ENCODE measurements around the gene SCG5.
"Not testable (repeated sequence)": the region's sequence is repeated elsewhere in the genome, so short reads cannot be mapped to it uniquely, and the experiment has no call there.

- not testable (repeated sequence) for TF ChIP-seq CTCF (optimal IDR thresholded peaks at IDR 0.05 in 1 of 3, IDR thresholded peaks at IDR 0.05 in 1 of 3, conservative IDR thresholded peaks at IDR 0.05 in 1 of 3; ENCODE audit: extremely low read depth in 1 of 3, insufficient read depth in 2 of 3, low read length in 3 of 3); EZH2 (IDR thresholded peaks at IDR 0.05; ENCODE audit: low read length)
Observed at GRCh38 chr15:32593151-32593550, 48.4 kb upstream of the SCG5 start, which contains the start of gene GOLGA8N.
